Sigmoid colon (tissue), 7 donors: ENCODE measurements around the gene UMODL1. TPM values are rescaled to one million over a fixed set of nuclear protein-coding genes. Genes with fewer than 3 reads are reported as not detected.

ENCODE experiments used
- DNase-seq: peaks from one replicate; pipeline ENCODE4 v3.0.0-alpha.2; 2019
- H3K27ac ChIP-seq, 4 donors: fragments of 200-600 bp; sonication (generic); one replicate each; pipeline ENCODE4 v1.5.1; 2016 to 2019; ENCODE audit warnings: mild to moderate bottlenecking in 1 of 4
- H3K27me3 ChIP-seq, 3 donors: fragments of 200-600 bp; sonication (generic); one replicate each; pipeline ENCODE4 v1.5.1; 2019; ENCODE audit warnings: mild to moderate bottlenecking in 1 of 3
- H3K36me3 ChIP-seq, 4 donors: fragments of 200-600 bp; sonication (generic); one replicate each; pipeline ENCODE4 v1.5.1; 2016 to 2019
- H3K4me1 ChIP-seq, 4 donors: fragments of 200-600 bp; sonication (generic); one replicate each; pipeline ENCODE4 v1.5.1; 2017 to 2019
- H3K4me3 ChIP-seq, 4 donors: fragments of 200-600 bp; sonication (generic); one replicate each; pipeline ENCODE4 v1.5.1; 2017 to 2019; ENCODE audit warnings: mild to moderate bottlenecking in 2 of 4, moderate library complexity in 1 of 4
- H3K9me3 ChIP-seq, 4 donors: fragments of 200-600 bp in 3 of 4; sonication (generic) in 3 of 4; one replicate each; pipeline versions ENCODE4 v1.5.1 to v1.6.1; 2013 to 2019
- EP300 ChIP-seq, 4 donors: sonication (generic); formaldehyde crosslinking; IDR thresholded peaks; one replicate each; pipeline ENCODE4 v1.6.1; 2017; ENCODE audit warnings: antibody characterized with exemption in 4 of 4
- POLR2A ChIP-seq, 2 donors: fragments of 450-650 bp; IDR thresholded peaks; one replicate each; pipeline ENCODE4 v1.6.1; 2016; ENCODE audit warnings: antibody characterized with exemption in 2 of 2, mild to moderate bottlenecking in 2 of 2, moderate library complexity in 2 of 2
- POLR2AphosphoS5 ChIP-seq, 4 donors: sonication (generic); formaldehyde crosslinking; IDR thresholded peaks; one replicate each; pipeline ENCODE4 v1.6.1; 2017; ENCODE audit warnings: antibody characterized with exemption in 4 of 4
- WGBS, 2 donors: extraction: QIAGEN DNeasy Blood & Tissue Kit; methylation state at CpG; one replicate each; pipeline ENCODE4 v1.1.7; 2013; 5-methylcytosine and 5-hydroxymethylcytosine counted together
- intact Hi-C: fragments of 100-400 bp; cut with DNase I; formaldehyde crosslinking; loops from one replicate; pipeline ENCODE4 v1.15.1; 2023
- polyA plus RNA-seq, 3 donors: library from polyadenylated mRNA; stranded (reverse); fragments of 200-250 nt; gene quantifications; one replicate each; pipeline ENCODE4 v1.2.3, GENCODE V29; 2013
- total RNA-seq, 4 donors: library from RNA; depleted of rRNA; stranded (reverse); fragments of >200 nt; gene quantifications; one replicate each; pipeline ENCODE4 v1.1.0, GENCODE V29; 2016
- TF ChIP-seq, protein P1 (sequence below), 4 experiments: fragments of 450-650 bp in 3 of 4; fragments of 200-600 bp in 1 of 4; IDR thresholded peaks; one replicate each; pipeline ENCODE4 v1.5.1; 2016 to 2019; ENCODE audit warnings: antibody characterized with exemption in 4 of 4, mild to moderate bottlenecking in 3 of 4, moderate library complexity in 2 of 4
- donor health status: healthy with polysubstance abuse.
- donor health status: Bipolar disorder and iron deficiency.
- donor health status: healthy.

The UMODL1 gene
- total and polyA plus RNA-seq, 7 donors, result 0.13 to 0.23 TPM; not detected in 5

DNA sequence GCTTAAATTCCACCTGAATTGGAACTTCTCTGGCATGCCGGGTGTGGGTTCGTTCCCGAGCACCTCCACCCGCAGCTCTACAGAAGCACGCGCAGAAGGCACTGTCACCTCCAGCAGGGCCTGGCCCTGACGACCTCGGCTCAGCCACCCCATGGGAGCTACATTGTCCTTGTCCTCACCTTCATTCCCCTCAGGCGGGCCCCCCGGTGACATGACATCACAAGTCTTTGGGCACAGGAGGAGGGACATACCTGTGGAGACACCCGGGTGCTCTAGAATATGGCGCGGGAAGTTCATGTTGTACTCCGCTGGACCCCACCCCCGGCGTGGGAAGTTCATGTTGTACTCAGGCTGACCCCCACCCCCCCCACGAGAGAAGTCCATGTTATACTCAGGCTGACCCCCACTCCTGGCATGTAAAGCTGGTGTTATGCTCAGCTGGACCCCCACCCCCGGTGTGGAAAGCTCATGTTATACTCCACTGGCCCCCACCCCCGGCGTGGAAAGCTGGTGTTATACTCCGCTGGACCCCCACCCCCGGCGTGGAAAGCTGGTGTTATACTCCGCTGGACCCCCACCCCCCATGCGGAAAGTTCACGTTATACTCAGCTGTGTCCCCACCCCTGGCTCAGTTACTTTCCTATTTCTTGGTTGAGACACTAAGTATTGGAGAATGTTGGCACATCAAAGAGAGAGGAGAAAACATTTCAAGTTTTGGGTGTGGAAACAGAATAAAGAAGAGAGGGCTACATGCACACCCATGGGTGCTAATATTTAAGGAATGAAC lies 37.6 kb downstream of the UMODL1 start:
- TF ChIP-seq, protein P1, sequence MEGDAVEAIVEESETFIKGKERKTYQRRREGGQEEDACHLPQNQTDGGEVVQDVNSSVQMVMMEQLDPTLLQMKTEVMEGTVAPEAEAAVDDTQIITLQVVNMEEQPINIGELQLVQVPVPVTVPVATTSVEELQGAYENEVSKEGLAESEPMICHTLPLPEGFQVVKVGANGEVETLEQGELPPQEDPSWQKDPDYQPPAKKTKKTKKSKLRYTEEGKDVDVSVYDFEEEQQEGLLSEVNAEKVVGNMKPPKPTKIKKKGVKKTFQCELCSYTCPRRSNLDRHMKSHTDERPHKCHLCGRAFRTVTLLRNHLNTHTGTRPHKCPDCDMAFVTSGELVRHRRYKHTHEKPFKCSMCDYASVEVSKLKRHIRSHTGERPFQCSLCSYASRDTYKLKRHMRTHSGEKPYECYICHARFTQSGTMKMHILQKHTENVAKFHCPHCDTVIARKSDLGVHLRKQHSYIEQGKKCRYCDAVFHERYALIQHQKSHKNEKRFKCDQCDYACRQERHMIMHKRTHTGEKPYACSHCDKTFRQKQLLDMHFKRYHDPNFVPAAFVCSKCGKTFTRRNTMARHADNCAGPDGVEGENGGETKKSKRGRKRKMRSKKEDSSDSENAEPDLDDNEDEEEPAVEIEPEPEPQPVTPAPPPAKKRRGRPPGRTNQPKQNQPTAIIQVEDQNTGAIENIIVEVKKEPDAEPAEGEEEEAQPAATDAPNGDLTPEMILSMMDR (IDR thresholded peaks at IDR 0.05), result no peak
- no peak for TF ChIP-seq POLR2AphosphoS5 (IDR thresholded peaks at IDR 0.05)
- TF ChIP-seq EP300 (IDR thresholded peaks at IDR 0.05), result no peak
- no peak for TF ChIP-seq POLR2A (IDR thresholded peaks at IDR 0.05)
- Histone ChIP-seq H3K9me3 (no peaks in the 10 kb centered on the region), H3K27ac (no peak overlapping the region), H3K36me3 (no peaks in the 10 kb centered on the region), H3K4me3 (no peak overlapping the region), H3K27me3 (peaks cover 0 to 5% (median 0%) of the 10 kb centered on the region in 3 donors), H3K4me1 (no peaks in the 10 kb centered on the region)
- no peak for DNase-seq
- intact Hi-C loops, result no loop called here
- WGBS, 2 donors, result 73 to 84% methylated on average over 26 of the region's 26 CpGs

DNA sequence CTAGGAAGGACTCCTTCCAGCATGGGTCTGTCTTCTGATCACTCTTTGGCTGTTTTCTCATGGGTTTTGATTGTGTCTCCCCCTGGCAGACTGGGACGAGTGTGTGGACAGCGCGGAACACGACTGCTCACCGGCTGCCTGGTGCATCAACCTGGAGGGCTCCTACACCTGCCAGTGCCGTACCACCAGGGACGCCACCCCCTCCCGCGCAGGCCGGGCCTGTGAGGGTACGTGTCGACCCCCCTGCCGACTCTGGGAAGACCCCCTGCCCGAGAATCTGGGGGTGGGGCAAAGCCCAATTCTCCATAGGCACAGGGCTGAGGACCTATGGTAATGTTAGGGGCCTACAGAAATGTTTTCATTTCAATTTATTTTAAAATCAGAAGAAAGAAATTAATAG lies 38.4 kb downstream of the UMODL1 start:
- no peaks in the 10 kb centered on the region for H3K36me3 ChIP-seq
- WGBS, 2 donors, result 85 to 91% methylated on average over 14 of the region's 14 CpGs
- no peaks in the 10 kb centered on the region for H3K4me1 ChIP-seq
- H3K4me3 ChIP-seq, result no peak overlapping the region
- DNase-seq, result no peak
- TF ChIP-seq POLR2A (IDR thresholded peaks at IDR 0.05) (no peak), POLR2AphosphoS5 (IDR thresholded peaks at IDR 0.05) (no peak), EP300 (IDR thresholded peaks at IDR 0.05) (no peak)
- TF ChIP-seq, protein P1 (IDR thresholded peaks at IDR 0.05), result no peak
- H3K27me3 ChIP-seq, result peaks cover 0 to 9% (median 0%) of the 10 kb centered on the region in 3 donors
- intact Hi-C loops, result no loop called here
- H3K27ac ChIP-seq, result no peak overlapping the region
- no peaks in the 10 kb centered on the region for H3K9me3 ChIP-seq

DNA sequence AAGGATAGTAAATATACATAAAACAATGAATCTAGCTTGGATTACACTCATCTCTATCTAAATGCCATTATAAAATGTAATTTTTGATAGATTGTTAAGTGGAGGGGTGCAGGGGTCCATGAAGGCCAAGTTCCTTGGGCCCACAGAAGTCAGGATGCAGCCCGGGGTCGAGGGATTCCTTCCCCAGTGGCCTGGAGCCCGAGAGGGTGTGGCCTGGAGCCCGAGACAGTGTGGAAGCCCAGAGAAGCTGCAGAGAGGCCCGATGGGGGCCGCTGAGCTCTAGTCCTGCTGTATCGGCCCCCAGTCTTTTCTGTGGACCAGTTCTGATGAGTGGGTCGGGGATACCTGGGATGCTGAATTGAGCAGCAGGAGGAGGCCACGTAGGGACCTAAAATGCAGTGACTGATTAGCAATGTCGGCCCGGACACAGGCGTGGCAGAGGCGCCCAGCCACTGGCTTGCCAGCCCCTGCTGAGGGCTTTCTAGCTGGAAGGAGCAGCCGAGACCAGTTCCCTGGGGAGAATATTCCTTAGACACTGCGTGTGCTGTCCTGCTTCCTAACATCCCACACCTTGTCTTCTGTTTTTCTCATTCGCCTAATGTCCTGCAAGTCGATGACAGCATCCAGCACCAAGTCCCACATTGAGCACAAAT lies 38.9 kb downstream of the UMODL1 start:
- Histone ChIP-seq H3K4me1 (no peaks in the 10 kb centered on the region), H3K27ac (no peak overlapping the region), H3K4me3 (no peak overlapping the region), H3K36me3 (no peaks in the 10 kb centered on the region), H3K27me3 (peaks cover 0 to 9% (median 0%) of the 10 kb centered on the region in 3 donors), H3K9me3 (no peaks in the 10 kb centered on the region)
- intact Hi-C loops, result no loop called here
- no peak for DNase-seq
- 52 to 78% methylated on average over 17 of the region's 17 CpGs for WGBS, 2 donors
- TF ChIP-seq POLR2AphosphoS5 (IDR thresholded peaks at IDR 0.05) (no peak), EP300 (IDR thresholded peaks at IDR 0.05) (no peak), POLR2A (IDR thresholded peaks at IDR 0.05) (no peak)
- TF ChIP-seq, protein P1 (IDR thresholded peaks at IDR 0.05), result no peak

DNA sequence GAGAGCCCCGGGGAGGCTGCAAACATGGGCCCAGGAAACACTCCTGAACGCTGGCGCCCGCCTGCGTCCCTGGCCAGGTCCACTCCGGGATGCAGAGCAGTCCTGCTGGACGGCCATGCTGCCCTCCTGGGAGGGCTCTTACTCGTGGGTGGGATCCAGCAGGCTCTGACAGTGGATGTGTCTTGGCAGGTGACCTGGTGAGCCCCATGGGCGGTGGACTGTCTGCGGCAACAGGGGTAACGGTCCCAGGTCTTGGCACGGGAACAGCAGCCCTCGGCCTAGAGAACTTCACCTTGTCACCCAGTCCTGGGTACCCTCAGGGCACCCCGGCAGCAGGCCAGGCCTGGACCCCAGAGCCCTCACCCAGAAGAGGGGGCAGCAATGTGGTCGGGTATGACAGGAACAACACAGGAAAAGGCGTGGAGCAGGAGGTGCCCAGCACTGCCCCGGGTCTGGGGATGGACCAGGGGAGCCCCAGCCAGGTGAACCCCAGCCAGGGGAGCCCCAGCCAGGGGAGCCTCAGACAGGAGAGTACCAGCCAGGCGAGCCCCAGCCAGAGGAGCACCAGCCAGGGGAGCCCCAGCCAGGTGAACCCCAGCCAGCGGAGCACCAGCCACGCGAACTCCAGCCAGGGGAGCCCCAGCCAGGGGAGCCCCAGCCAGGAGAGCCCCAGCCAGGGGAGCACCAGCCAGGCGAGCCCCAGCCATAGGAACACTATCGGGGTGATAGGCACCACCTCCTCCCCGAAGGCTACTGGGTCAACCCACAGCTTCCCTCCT lies 39.8 kb downstream of the UMODL1 start:
- TF ChIP-seq EP300 (IDR thresholded peaks at IDR 0.05), result no peak
- no peak for TF ChIP-seq POLR2A (IDR thresholded peaks at IDR 0.05)
- Histone ChIP-seq H3K9me3 (no peaks in the 10 kb centered on the region), H3K27ac (no peak overlapping the region), H3K27me3 (peaks cover 0 to 9% (median 0%) of the 10 kb centered on the region in 3 donors), H3K4me1 (no peaks in the 10 kb centered on the region), H3K36me3 (no peaks in the 10 kb centered on the region), H3K4me3 (no peak overlapping the region)
- DNase-seq, result no peak
- intact Hi-C loops, result no loop called here
- WGBS, 2 donors, result 82 to 85% methylated on average over 24 of the region's 24 CpGs

DNA sequence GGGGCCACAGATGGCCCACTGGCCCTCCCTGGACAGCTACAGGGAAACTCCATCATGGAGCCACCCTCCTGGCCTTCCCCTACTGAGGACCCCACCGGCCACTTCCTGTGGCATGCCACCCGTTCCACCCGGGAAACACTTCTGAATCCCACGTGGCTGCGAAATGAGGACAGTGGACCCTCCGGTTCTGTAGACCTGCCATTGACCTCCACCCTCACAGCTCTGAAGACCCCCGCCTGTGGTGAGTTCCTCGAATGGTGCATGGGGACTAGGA lies 40.3 kb downstream of the UMODL1 start:
- WGBS, 2 donors, result 88 to 94% methylated on average over 8 of the region's 8 CpGs
- H3K27me3 ChIP-seq, result peaks cover 0 to 9% (median 0%) of the 10 kb centered on the region in 3 donors
- TF ChIP-seq, protein P1 (IDR thresholded peaks at IDR 0.05), result no peak
- no peak for TF ChIP-seq POLR2A (IDR thresholded peaks at IDR 0.05)
- no peak for TF ChIP-seq POLR2AphosphoS5 (IDR thresholded peaks at IDR 0.05)
- TF ChIP-seq EP300 (IDR thresholded peaks at IDR 0.05), result no peak
- no peaks in the 10 kb centered on the region for H3K36me3 ChIP-seq
- no peak for DNase-seq
- H3K9me3 ChIP-seq, result no peaks in the 10 kb centered on the region
- no peak overlapping the region for H3K27ac ChIP-seq
- H3K4me1 ChIP-seq, result no peaks in the 10 kb centered on the region
- H3K4me3 ChIP-seq, result no peak overlapping the region
- intact Hi-C loops, result no loop called here
